HTR-8/SVneo (cell line): ENCODE results near the gene FTSJ1.
A peak's percentile ranks its signal among the peaks of the same experiment; 100 is the strongest.

Experiments used
- DNase-seq: peaks from one replicate; pipeline ENCODE4 v3.0.0; 2011; ENCODE audit warnings: low spot score, mixed read lengths; ENCODE audit not compliant: insufficient read length
- FAIRE-seq: peaks from 2 replicates; lab custom pipeline; 2011; peaks lifted over from hg19 to GRCh38; lab: Jason Lieb, UNC

The FTSJ1 gene

GRCh38 chrX:48490661-48491060 lies 14.7 kb downstream of the FTSJ1 start:
- FAIRE-seq (no peak), DNase-seq (no peak)

GRCh38 chrX:48491809-48492208 lies 15.8 kb downstream of the FTSJ1 start:
- FAIRE-seq = no peak
- no peak for DNase-seq

- FAIRE-seq (no peak), DNase-seq (no peak)
Observed at GRCh38 chrX:48492293-48492910, 16.4 kb downstream of the FTSJ1 start.

GRCh38 chrX:48493890-48494364 lies 17.9 kb downstream of the FTSJ1 start:
- DNase-seq = no peak
- FAIRE-seq = no peak

- FAIRE-seq (no peak), DNase-seq (no peak)
Observed at GRCh38 chrX:48496660-48497059, 20.7 kb downstream of the FTSJ1 start.

GRCh38 chrX:48497871-48498270 lies 21.9 kb downstream of the FTSJ1 start:
- FAIRE-seq = no peak

GRCh38 chrX:48498374-48498809 lies 22.4 kb downstream of the FTSJ1 start:
- FAIRE-seq = no peak
- DNase-seq = peak; percentile 47

More at GRCh38 chrX:48497871-48498270, 21.9 kb downstream of the FTSJ1 start:
- DNase-seq = no peak

GRCh38 chrX:48504261-48504660 lies 28.3 kb downstream of the FTSJ1 start:
- no peak for FAIRE-seq
- DNase-seq = no peak

- FAIRE-seq (no peak), DNase-seq (no peak)
Observed at GRCh38 chrX:48505481-48505880, 29.5 kb downstream of the FTSJ1 start.

- FAIRE-seq = no peak
- no peak for DNase-seq
Observed at GRCh38 chrX:48507246-48507645, 31.2 kb downstream of the FTSJ1 start.

- DNase-seq (peak; percentile 68), FAIRE-seq (no peak)
Observed at GRCh38 chrX:48508400-48509244, 32.6 kb downstream of the FTSJ1 start, which contains the start of gene PORCN. PORCN (plus strand) TSS chrX:48508992; CDS start chrX:48509821, 829 bp downstream.

GRCh38 chrX:48509245-48509590 lies 33.2 kb downstream of the FTSJ1 start:
- FAIRE-seq (no peak), DNase-seq (no peak)

GRCh38 chrX:48509619-48510018 lies 33.6 kb downstream of the FTSJ1 start:
- DNase-seq (no peak), FAIRE-seq (no peak)

- DNase-seq (no peak), FAIRE-seq (no peak)
Observed at GRCh38 chrX:48511560-48511959, 35.6 kb downstream of the FTSJ1 start.

- FAIRE-seq (no peak), DNase-seq (no peak)
Observed at GRCh38 chrX:48512371-48512935, 36.5 kb downstream of the FTSJ1 start.

- DNase-seq = no peak
- FAIRE-seq = no peak
Observed at GRCh38 chrX:48513670-48514069, 37.7 kb downstream of the FTSJ1 start.

- no peak for FAIRE-seq
- no peak for DNase-seq
Observed at GRCh38 chrX:48514126-48514806, 38.3 kb downstream of the FTSJ1 start.

- no peak for FAIRE-seq
- DNase-seq = no peak
Observed at GRCh38 chrX:48514868-48515460, 39.0 kb downstream of the FTSJ1 start.

GRCh38 chrX:48515842-48516241 lies 39.8 kb downstream of the FTSJ1 start:
- DNase-seq (no peak), FAIRE-seq (no peak)

GRCh38 chrX:48516285-48516684 lies 40.3 kb downstream of the FTSJ1 start:
- DNase-seq = no peak
- FAIRE-seq = no peak
